Measurements from ENCODE around the gene TTN. TPM values are rescaled to one million over a fixed set of nuclear protein-coding genes. Genes with fewer than 3 reads are reported as not detected.

Gene TTN
- total RNA-seq, 1 experiment from 2014 or later, result 0.24 TPM

DNA sequence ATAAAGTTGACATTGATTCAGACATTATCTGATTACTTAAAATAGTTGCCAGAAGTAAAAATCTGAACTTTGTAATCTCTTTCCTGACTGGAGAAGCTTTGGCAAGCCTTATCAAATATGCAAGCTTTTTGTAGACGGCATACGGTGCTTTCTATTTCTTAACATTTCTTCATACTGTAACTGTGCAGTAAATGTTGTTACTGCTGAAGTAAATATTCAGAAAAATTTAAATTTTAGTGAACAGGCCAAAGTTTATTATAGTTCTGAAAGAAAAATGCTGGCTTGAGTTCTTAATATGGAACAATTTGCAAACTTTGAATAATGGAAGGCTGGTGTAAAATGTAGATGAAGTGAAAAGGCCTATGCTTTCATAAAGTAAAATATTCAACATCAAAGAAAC is 1.8 kb downstream of the TTN start:
- intact Hi-C loops (cut with micrococcal nuclease; ENCODE audit: unreplicated experiment), result loop anchor here (5.0 kb wide), 1 partner anchor 87 kb away; no protein-coding TSS in a partner anchor
- Mint-ChIP-seq H3K36me3 (ENCODE audit: insufficient read depth, unreplicated experiment) (no peaks in the 10 kb centered on the region), H3K9me3 (ENCODE audit: low read depth, unreplicated experiment) (no peaks in the 10 kb centered on the region), H3K27ac (ENCODE audit: unreplicated experiment) (no peak overlapping the region), H3K4me3 (ENCODE audit: low read depth, unreplicated experiment) (no peak overlapping the region), H3K4me1 (ENCODE audit: low read depth, unreplicated experiment) (peaks cover 8% of the 10 kb centered on the region), H3K27me3 (ENCODE audit: unreplicated experiment) (no peaks in the 10 kb centered on the region)
- DNase-seq, result no peak
- BruUV-seq (replicated peaks), result no TSS peak
- TF ChIP-seq, protein P1, sequence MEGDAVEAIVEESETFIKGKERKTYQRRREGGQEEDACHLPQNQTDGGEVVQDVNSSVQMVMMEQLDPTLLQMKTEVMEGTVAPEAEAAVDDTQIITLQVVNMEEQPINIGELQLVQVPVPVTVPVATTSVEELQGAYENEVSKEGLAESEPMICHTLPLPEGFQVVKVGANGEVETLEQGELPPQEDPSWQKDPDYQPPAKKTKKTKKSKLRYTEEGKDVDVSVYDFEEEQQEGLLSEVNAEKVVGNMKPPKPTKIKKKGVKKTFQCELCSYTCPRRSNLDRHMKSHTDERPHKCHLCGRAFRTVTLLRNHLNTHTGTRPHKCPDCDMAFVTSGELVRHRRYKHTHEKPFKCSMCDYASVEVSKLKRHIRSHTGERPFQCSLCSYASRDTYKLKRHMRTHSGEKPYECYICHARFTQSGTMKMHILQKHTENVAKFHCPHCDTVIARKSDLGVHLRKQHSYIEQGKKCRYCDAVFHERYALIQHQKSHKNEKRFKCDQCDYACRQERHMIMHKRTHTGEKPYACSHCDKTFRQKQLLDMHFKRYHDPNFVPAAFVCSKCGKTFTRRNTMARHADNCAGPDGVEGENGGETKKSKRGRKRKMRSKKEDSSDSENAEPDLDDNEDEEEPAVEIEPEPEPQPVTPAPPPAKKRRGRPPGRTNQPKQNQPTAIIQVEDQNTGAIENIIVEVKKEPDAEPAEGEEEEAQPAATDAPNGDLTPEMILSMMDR (IDR thresholded peaks at IDR 0.05; ENCODE audit: unreplicated experiment), result no peak
- CTCF ChIA-PET, result no interaction called here

DNA sequence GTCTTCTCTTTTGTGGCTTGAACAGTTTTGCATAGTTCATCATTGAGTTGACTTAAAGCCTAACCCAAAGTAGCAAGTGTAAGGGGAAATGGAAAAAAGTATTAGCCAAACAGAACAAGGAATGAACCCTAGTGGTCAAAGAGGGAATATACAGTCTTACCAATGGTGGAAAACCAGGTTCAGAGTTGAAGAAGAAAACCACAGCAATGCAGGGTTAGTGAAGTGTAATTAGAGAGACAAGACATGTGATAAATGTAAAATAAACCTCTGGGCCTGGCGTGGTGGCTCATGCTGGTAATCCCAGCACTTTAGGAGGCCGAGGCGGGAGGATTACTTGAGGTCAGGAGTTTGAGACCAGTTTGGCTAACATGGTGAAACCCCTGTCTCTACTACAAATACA is 2.4 kb downstream of the TTN start:
- intact Hi-C loops (cut with micrococcal nuclease; ENCODE audit: unreplicated experiment), result loop anchor here (5.0 kb wide), 1 partner anchor 88 kb away; no protein-coding TSS in a partner anchor
- no peak overlapping the region for H3K4me3 Mint-ChIP-seq (ENCODE audit: low read depth, unreplicated experiment)
- H3K27ac Mint-ChIP-seq (ENCODE audit: unreplicated experiment), result no peak overlapping the region
- DNase-seq, result no peak
- TF ChIP-seq, protein P1 (IDR thresholded peaks at IDR 0.05; ENCODE audit: unreplicated experiment), result peak; percentile 56
- no TSS peak for BruUV-seq (replicated peaks)
- CTCF ChIA-PET, result no interaction called here
- peaks cover 8% of the 10 kb centered on the region for H3K4me1 Mint-ChIP-seq (ENCODE audit: low read depth, unreplicated experiment)
- H3K36me3 Mint-ChIP-seq (ENCODE audit: insufficient read depth, unreplicated experiment), result no peaks in the 10 kb centered on the region
- no peaks in the 10 kb centered on the region for H3K27me3 Mint-ChIP-seq (ENCODE audit: unreplicated experiment)
- H3K9me3 Mint-ChIP-seq (ENCODE audit: low read depth, unreplicated experiment), result no peaks in the 10 kb centered on the region

DNA sequence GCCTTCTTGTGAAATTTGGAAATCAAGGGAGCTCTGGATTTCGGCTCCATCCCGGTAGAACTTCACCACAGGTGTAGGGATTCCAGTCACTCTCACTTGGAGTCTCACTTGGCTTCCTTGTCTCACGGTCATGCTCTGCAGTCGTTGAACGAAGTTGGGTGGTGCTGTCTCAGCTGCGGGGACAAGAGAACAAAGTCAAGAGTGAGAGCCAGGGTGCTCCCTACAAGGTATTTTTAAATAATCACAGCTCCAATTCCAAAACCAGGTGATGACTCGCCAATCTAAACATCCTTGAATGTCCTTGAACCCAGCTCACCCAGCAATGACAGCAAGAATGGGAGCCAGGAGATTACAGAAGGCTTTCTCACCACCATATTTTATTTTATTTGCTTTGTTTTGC is 6.7 kb downstream of the TTN start:
- CTCF ChIA-PET, result no interaction called here
- peak overlapping the region; percentile 12 for H3K27ac Mint-ChIP-seq (ENCODE audit: unreplicated experiment)
- H3K27me3 Mint-ChIP-seq (ENCODE audit: unreplicated experiment), result no peaks in the 10 kb centered on the region
- intact Hi-C loops (cut with micrococcal nuclease; ENCODE audit: unreplicated experiment), result no loop called here
- H3K36me3 Mint-ChIP-seq (ENCODE audit: insufficient read depth, unreplicated experiment), result no peaks in the 10 kb centered on the region
- TF ChIP-seq, protein P1 (IDR thresholded peaks at IDR 0.05; ENCODE audit: unreplicated experiment), result no peak
- no peak overlapping the region for H3K4me3 Mint-ChIP-seq (ENCODE audit: low read depth, unreplicated experiment)
- DNase-seq, result no peak
- no TSS peak for BruUV-seq (replicated peaks)
- H3K4me1 Mint-ChIP-seq (ENCODE audit: low read depth, unreplicated experiment), result no peaks in the 10 kb centered on the region
- H3K9me3 Mint-ChIP-seq (ENCODE audit: low read depth, unreplicated experiment), result no peaks in the 10 kb centered on the region

DNA sequence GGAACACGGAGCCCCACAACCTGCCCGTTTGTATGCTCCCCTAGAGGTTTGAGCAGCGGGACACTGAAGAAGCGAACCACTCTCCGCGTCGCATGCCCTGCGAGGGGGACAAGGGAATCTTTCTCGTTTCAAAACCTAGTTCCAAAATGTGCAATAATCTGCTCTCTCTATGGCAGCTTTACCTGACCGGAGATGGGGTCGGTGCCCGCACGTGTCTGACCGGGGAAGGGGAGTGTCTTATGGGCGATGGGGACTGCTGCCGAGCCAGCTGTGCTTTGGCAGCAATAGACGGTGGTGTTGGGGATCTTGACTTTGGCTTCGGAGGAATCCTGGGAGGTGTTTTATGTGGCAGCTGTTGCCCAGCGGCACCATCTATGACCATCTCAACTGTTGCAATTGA is 7.9 kb downstream of the TTN start:
- Mint-ChIP-seq H3K36me3 (ENCODE audit: insufficient read depth, unreplicated experiment) (no peaks in the 10 kb centered on the region), H3K9me3 (ENCODE audit: low read depth, unreplicated experiment) (no peaks in the 10 kb centered on the region), H3K4me3 (ENCODE audit: low read depth, unreplicated experiment) (no peak overlapping the region), H3K27me3 (ENCODE audit: unreplicated experiment) (no peaks in the 10 kb centered on the region), H3K4me1 (ENCODE audit: low read depth, unreplicated experiment) (no peaks in the 10 kb centered on the region), H3K27ac (ENCODE audit: unreplicated experiment) (no peak overlapping the region)
- no TSS peak for BruUV-seq (replicated peaks)
- intact Hi-C loops (cut with micrococcal nuclease; ENCODE audit: unreplicated experiment), result loop anchor here (5.0 kb wide), 1 partner anchor 308 kb away; no protein-coding TSS in a partner anchor
- CTCF ChIA-PET, result no interaction called here
- TF ChIP-seq, protein P1 (IDR thresholded peaks at IDR 0.05; ENCODE audit: unreplicated experiment), result no peak
- no peak for DNase-seq

Measured in Calu3 (cell line).